ENCODE results near the gene P3R3URF.

Gene P3R3URF

GRCh38 chr1:46172321-46172720, 4.0 kb downstream of the P3R3URF start:
- DNase-seq (ENCODE audit: low spot score), result no peak

- DNase-seq (ENCODE audit: low spot score), result no peak
Measured at GRCh38 chr1:46171871-46172270, 4.4 kb downstream of the P3R3URF start.

- no peak for DNase-seq (ENCODE audit: low spot score)
Measured at GRCh38 chr1:46171351-46171750, 4.9 kb downstream of the P3R3URF start.

GRCh38 chr1:46169811-46170454, 6.4 kb downstream of the P3R3URF start:
- DNase-seq (ENCODE audit: low spot score), result no peak

- no peak for DNase-seq (ENCODE audit: low spot score)
Measured at GRCh38 chr1:46168477-46168876, 7.8 kb downstream of the P3R3URF start.

GRCh38 chr1:46166521-46167462, 9.5 kb downstream of the P3R3URF start:
- no peak for DNase-seq (ENCODE audit: low spot score)

GRCh38 chr1:46160212-46160611, 16.1 kb downstream of the P3R3URF start:
- no peak for DNase-seq (ENCODE audit: low spot score)

- DNase-seq (ENCODE audit: low spot score), result no peak
Measured at GRCh38 chr1:46159516-46159915, 16.8 kb downstream of the P3R3URF start.

- no peak for DNase-seq (ENCODE audit: low spot score)
Measured at GRCh38 chr1:46158312-46159281, 17.7 kb downstream of the P3R3URF start.

GRCh38 chr1:46157916-46158311, 18.4 kb downstream of the P3R3URF start:
- DNase-seq (ENCODE audit: low spot score), result no peak

- no peak for DNase-seq (ENCODE audit: low spot score)
Measured at GRCh38 chr1:46153732-46154131, 22.6 kb downstream of the P3R3URF start.

GRCh38 chr1:46153228-46153627, 23.1 kb downstream of the P3R3URF start:
- DNase-seq (ENCODE audit: low spot score), result no peak

GRCh38 chr1:46152016-46152415, 24.3 kb downstream of the P3R3URF start:
- DNase-seq (ENCODE audit: low spot score), result no peak

GRCh38 chr1:46150085-46150484, 26.2 kb downstream of the P3R3URF start:
- no peak for DNase-seq (ENCODE audit: low spot score)

- no peak for DNase-seq (ENCODE audit: low spot score)
Measured at GRCh38 chr1:46148318-46148717, 28.0 kb downstream of the P3R3URF start.

GRCh38 chr1:46137916-46138315, 38.4 kb downstream of the P3R3URF start:
- no peak for DNase-seq (ENCODE audit: low spot score)

- DNase-seq (ENCODE audit: low spot score), result no peak
Measured at GRCh38 chr1:46136711-46137110, 39.6 kb downstream of the P3R3URF start.

GRCh38 chr1:46134660-46135331, 41.5 kb downstream of the P3R3URF start:
- DNase-seq (ENCODE audit: low spot score), result no peak

GRCh38 chr1:46133781-46134350, 42.4 kb downstream of the P3R3URF start:
- DNase-seq (ENCODE audit: low spot score), result no peak

- DNase-seq (ENCODE audit: low spot score), result no peak
Measured at GRCh38 chr1:46133181-46133658, 43.1 kb downstream of the P3R3URF start.

GRCh38 chr1:46132529-46133180, 43.6 kb downstream of the P3R3URF start, which contains the start of gene PIK3R3:
Gene PIK3R3 (minus strand): TSS chr1:46132629. CDS start chr1:46131952, 677 bp downstream.
- DNase-seq (ENCODE audit: low spot score), result peak; percentile 96
